ENCODE results near the gene NACC1.

GRCh38 chr19:13078897-13079541, 39.0 kb upstream of the NACC1 start:
- TF ChIP-seq EZH2 (IDR thresholded peaks at IDR 0.05) (no peak), POLR2AphosphoS5 (IDR thresholded peaks at IDR 0.05; ENCODE audit: borderline replicate concordance, low read depth, low read length) (no peak)
